ENCODE data around the gene WDFY1. TPM values are rescaled to one million over a fixed set of nuclear protein-coding genes. Genes with fewer than 3 reads are reported as not detected.

The WDFY1 gene
- total and polyA plus RNA-seq, 2 donors from 2014 or later: 10.4 to 38.4 TPM

DNA sequence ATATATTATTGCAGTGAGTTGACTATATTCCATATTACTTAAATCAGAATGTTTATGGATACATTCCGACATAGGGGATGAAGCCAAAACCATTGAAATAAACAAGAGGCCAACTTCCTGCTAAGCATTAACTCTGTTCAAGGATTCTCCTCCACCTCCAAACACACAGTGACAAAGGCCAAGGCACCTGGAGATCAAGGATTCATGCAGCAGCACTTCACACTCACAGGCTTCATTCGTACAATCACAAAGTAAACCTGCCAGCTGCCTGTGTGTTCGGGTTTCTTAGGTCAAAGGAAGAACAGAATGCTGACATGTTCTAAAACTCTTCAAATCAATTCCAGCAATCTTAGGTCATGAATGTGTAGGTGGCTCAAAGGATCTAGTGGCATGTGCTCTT, 22.8 kb downstream of the WDFY1 start:
- no peak overlapping the region for H3K4me3 ChIP-seq (ENCODE audit: low read length in 3 of 3)
- TF ChIP-seq, protein P1, sequence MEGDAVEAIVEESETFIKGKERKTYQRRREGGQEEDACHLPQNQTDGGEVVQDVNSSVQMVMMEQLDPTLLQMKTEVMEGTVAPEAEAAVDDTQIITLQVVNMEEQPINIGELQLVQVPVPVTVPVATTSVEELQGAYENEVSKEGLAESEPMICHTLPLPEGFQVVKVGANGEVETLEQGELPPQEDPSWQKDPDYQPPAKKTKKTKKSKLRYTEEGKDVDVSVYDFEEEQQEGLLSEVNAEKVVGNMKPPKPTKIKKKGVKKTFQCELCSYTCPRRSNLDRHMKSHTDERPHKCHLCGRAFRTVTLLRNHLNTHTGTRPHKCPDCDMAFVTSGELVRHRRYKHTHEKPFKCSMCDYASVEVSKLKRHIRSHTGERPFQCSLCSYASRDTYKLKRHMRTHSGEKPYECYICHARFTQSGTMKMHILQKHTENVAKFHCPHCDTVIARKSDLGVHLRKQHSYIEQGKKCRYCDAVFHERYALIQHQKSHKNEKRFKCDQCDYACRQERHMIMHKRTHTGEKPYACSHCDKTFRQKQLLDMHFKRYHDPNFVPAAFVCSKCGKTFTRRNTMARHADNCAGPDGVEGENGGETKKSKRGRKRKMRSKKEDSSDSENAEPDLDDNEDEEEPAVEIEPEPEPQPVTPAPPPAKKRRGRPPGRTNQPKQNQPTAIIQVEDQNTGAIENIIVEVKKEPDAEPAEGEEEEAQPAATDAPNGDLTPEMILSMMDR (IDR thresholded peaks at IDR 0.05; ENCODE audit: borderline replicate concordance, extremely low read depth, insufficient read depth): no peak
- DNase-seq: no peak
- H3K9me3 ChIP-seq (ENCODE audit: control insufficient read depth in 2 of 3, insufficient read depth in 1 of 3, low read length in 3 of 3): peaks cover 0 to 7% (median 0%) of the 10 kb centered on the region in 3 donors
- no peak for FAIRE-seq
- no peak overlapping the region for H3K9ac ChIP-seq (ENCODE audit: low read length in 3 of 3)
- H3K36me3 ChIP-seq (ENCODE audit: control insufficient read depth in 2 of 3, insufficient read depth in 3 of 3, low read length in 3 of 3): no peaks in the 10 kb centered on the region
- H3K27me3 ChIP-seq (ENCODE audit: control insufficient read depth, insufficient read depth, low read length): no peaks in the 10 kb centered on the region
- no peaks in the 10 kb centered on the region for H3K4me1 ChIP-seq (ENCODE audit: control insufficient read depth in 2 of 3, insufficient read depth in 2 of 3, low read depth in 1 of 3, low read length in 3 of 3)
- intact Hi-C loops (cut with DNase I): no loop called here
- H3K27ac ChIP-seq (ENCODE audit: low read depth in 2 of 2, low read length in 2 of 2): no peak overlapping the region

DNA sequence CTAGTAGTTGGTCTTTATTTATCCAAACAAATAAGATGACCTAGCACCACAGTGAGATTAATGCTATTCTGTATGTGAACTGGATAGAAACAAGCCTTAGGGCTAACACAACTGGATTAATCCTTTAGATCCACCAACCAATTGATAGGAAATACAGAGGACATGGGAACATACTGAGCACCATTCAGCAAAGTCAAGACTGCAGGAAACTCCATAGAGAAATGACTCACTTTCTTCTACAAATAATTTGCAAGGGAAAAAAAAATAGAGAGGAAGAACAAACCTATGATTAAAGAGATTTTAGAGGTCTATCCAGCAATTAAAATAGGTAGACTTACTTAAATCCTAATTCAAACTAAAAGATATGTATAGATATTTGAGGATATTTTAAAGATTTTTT, 23.9 kb downstream of the WDFY1 start:
- DNase-seq (no peak), FAIRE-seq (no peak)
- H3K36me3 ChIP-seq (ENCODE audit: control insufficient read depth in 2 of 3, insufficient read depth in 3 of 3, low read length in 3 of 3): peaks cover 0 to 1% (median 0%) of the 10 kb centered on the region in 3 donors
- TF ChIP-seq, protein P1 (IDR thresholded peaks at IDR 0.05; ENCODE audit: borderline replicate concordance, extremely low read depth, insufficient read depth): no peak
- intact Hi-C loops (cut with DNase I): no loop called here
- H3K4me3 ChIP-seq (ENCODE audit: low read length in 3 of 3): no peak overlapping the region
- no peak overlapping the region for H3K9ac ChIP-seq (ENCODE audit: low read length in 3 of 3)
- no peak overlapping the region for H3K27ac ChIP-seq (ENCODE audit: low read depth in 2 of 2, low read length in 2 of 2)
- no peaks in the 10 kb centered on the region for H3K9me3 ChIP-seq (ENCODE audit: control insufficient read depth in 2 of 3, insufficient read depth in 1 of 3, low read length in 3 of 3)
- no peaks in the 10 kb centered on the region for H3K27me3 ChIP-seq (ENCODE audit: control insufficient read depth, insufficient read depth, low read length)
- no peaks in the 10 kb centered on the region for H3K4me1 ChIP-seq (ENCODE audit: control insufficient read depth in 2 of 3, insufficient read depth in 2 of 3, low read depth in 1 of 3, low read length in 3 of 3)

DNA sequence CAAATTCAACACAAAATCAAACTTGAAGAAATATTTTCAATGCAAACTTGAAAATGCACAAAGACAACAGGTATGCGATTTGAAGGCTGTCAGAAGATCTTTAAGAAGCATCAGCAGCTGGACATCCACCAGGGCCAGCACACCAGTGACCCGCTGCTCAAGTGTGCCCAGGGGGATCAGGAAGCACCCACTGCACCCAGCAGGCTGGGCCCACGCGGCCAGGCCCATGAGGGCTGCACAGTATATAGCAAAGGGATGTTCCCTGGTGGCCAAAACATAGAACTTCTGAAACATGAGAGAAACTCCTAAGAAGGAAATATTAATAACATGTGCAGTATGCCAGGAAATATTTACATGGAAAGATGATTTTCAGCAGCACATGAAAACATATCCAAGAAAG, 25.0 kb downstream of the WDFY1 start:
- H3K4me1 ChIP-seq (ENCODE audit: control insufficient read depth in 2 of 3, insufficient read depth in 2 of 3, low read depth in 1 of 3, low read length in 3 of 3): no peaks in the 10 kb centered on the region
- H3K4me3 ChIP-seq (ENCODE audit: low read length in 3 of 3): no peak overlapping the region
- H3K36me3 ChIP-seq (ENCODE audit: control insufficient read depth in 2 of 3, insufficient read depth in 3 of 3, low read length in 3 of 3): peaks cover 0 to 2% (median 0%) of the 10 kb centered on the region in 3 donors
- DNase-seq: no peak
- intact Hi-C loops (cut with DNase I): no loop called here
- no peaks in the 10 kb centered on the region for H3K27me3 ChIP-seq (ENCODE audit: control insufficient read depth, insufficient read depth, low read length)
- no peak for FAIRE-seq
- H3K9me3 ChIP-seq (ENCODE audit: control insufficient read depth in 2 of 3, insufficient read depth in 1 of 3, low read length in 3 of 3): no peaks in the 10 kb centered on the region
- no peak overlapping the region for H3K9ac ChIP-seq (ENCODE audit: low read length in 3 of 3)
- no peak overlapping the region for H3K27ac ChIP-seq (ENCODE audit: low read depth in 2 of 2, low read length in 2 of 2)
- TF ChIP-seq, protein P1 (IDR thresholded peaks at IDR 0.05; ENCODE audit: borderline replicate concordance, extremely low read depth, insufficient read depth): no peak

DNA sequence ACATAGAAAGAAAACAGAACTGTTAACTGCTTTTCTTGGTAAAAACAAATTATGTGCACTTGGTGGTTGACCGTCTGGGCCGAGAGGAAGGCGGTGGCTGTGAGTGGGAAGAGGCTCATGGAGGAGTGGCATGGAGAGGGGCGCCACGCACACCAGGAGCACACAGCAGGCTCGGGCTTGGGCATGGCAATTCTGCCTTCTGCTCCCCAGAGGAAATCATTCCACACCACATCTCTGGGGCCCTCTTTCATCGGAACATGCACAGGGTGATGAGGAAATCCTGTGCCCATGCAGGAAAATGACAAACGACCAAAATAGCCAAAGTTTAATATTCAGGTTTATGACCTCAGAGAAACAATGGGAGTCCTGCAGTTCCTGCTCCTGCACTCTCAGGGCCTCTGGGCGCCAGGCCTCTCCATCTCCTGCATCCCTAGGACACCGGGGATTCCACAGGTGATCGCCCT, 26.4 kb downstream of the WDFY1 start:
- TF ChIP-seq, protein P1 (IDR thresholded peaks at IDR 0.05; ENCODE audit: borderline replicate concordance, extremely low read depth, insufficient read depth): no peak
- H3K9me3 ChIP-seq (ENCODE audit: control insufficient read depth in 2 of 3, insufficient read depth in 1 of 3, low read length in 3 of 3): no peaks in the 10 kb centered on the region
- peaks cover 0 to 2% (median 0%) of the 10 kb centered on the region in 3 donors for H3K36me3 ChIP-seq (ENCODE audit: control insufficient read depth in 2 of 3, insufficient read depth in 3 of 3, low read length in 3 of 3)
- H3K4me1 ChIP-seq (ENCODE audit: control insufficient read depth in 2 of 3, insufficient read depth in 2 of 3, low read depth in 1 of 3, low read length in 3 of 3): no peaks in the 10 kb centered on the region
- H3K4me3 ChIP-seq (ENCODE audit: low read length in 3 of 3): no peak overlapping the region
- H3K27me3 ChIP-seq (ENCODE audit: control insufficient read depth, insufficient read depth, low read length): no peaks in the 10 kb centered on the region
- DNase-seq (no peak), FAIRE-seq (no peak)
- no peak overlapping the region for H3K9ac ChIP-seq (ENCODE audit: low read length in 3 of 3)
- intact Hi-C loops (cut with DNase I): no loop called here
- no peak overlapping the region for H3K27ac ChIP-seq (ENCODE audit: low read depth in 2 of 2, low read length in 2 of 2)
